GM12801 (cell line): ENCODE data around the gene MYL9.

ENCODE experiments used
- TF ChIP-seq, protein P1 (sequence below): IDR thresholded peaks from one replicate; pipeline ENCODE4 v1.5.1; 2011; ENCODE audit warnings: control low read depth; ENCODE audit not compliant: insufficient read length; ENCODE audit errors: extremely low read depth

The MYL9 gene

DNA sequence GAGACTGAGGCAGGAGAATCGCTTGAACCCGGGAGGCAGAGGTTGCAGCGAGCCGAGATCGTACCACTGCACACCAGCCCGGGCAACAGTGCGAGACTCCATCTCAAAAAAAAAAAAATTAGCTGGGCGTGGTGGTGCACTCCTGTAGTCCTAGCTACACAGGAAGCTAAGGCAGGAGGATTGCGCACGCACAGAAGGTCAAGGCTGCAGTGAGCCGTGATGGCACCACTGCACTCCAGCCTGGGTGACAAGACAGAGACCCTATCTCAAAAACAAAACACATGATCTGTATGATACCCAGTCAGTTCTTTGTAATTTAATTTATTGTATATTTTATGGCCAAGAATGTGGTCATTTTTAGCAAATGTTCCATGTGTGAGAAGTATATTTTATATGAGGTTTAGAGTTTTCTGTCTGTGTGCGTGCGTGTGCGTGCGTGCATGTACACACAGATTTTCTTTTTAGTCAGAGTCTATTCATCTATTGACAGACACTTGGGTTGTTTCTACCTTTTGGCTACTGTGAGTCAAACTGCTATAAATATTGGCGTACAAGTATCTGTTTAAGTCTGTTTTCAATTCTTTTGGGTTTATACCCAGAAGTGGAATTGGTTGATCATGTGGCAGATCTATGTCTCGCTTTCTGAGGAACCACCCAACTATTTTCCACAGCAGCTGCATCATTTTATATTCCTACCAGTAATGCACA lies 22.2 kb upstream of the MYL9 start:
- TF ChIP-seq, protein P1, sequence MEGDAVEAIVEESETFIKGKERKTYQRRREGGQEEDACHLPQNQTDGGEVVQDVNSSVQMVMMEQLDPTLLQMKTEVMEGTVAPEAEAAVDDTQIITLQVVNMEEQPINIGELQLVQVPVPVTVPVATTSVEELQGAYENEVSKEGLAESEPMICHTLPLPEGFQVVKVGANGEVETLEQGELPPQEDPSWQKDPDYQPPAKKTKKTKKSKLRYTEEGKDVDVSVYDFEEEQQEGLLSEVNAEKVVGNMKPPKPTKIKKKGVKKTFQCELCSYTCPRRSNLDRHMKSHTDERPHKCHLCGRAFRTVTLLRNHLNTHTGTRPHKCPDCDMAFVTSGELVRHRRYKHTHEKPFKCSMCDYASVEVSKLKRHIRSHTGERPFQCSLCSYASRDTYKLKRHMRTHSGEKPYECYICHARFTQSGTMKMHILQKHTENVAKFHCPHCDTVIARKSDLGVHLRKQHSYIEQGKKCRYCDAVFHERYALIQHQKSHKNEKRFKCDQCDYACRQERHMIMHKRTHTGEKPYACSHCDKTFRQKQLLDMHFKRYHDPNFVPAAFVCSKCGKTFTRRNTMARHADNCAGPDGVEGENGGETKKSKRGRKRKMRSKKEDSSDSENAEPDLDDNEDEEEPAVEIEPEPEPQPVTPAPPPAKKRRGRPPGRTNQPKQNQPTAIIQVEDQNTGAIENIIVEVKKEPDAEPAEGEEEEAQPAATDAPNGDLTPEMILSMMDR = no peak

DNA sequence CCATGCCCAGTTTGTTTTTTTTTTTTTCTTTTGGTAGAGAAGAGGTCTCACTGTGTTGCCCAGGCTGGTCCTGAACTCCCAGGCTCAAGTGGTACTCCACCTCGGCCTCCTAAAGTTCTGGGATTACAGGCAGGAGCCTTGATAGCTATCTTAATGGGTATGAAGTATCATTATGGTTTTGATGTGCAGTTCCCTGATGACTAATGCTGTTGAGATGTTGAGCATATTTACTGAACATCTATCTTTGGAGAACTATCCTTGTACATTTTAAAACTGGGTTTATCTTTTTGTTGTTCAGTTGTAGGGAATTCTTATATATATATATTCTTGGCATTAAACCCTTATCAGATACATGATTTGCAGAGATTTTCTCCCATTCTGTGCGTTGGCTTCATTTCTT lies 21.4 kb upstream of the MYL9 start:
- TF ChIP-seq, protein P1 = no peak

DNA sequence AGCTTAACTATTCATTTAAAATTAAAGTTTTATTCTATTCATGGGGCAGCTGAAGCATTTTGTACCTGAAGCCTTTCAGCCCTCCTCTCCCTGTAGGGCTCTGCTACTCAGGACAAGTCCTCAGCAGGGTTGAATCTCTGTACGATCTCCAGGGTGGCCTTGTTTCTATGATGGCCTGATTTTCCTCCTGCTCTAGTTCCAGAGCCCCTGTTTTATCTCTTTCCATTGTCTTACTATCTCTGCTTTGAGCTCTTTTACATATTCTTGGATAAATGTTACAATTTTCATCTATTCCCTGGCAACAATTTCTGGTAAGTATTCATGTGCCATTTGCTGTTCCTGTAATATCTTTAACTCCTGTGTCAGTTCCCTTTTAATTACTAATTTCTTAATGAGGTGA lies 19.8 kb upstream of the MYL9 start:
- TF ChIP-seq, protein P1 = no peak

DNA sequence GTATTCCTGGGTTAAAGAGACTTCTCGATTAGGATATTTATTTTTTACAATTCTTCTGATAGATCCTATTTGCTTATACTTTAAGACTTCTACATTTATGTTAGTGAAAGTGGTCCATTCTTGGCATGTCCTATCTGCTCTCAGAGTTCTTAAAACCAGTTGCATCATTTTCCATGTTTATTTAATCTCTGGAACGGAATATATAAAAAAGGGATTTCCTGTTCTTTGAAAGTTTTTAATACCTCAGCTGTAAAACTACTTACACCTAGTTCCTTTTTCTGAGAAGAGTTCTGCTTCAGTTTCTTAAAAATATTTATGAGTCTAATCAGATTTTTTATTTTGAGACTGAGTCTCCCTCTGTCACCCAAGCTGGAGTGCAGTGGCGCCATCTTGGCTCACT lies 18.0 kb upstream of the MYL9 start:
- TF ChIP-seq, protein P1 = no peak

DNA sequence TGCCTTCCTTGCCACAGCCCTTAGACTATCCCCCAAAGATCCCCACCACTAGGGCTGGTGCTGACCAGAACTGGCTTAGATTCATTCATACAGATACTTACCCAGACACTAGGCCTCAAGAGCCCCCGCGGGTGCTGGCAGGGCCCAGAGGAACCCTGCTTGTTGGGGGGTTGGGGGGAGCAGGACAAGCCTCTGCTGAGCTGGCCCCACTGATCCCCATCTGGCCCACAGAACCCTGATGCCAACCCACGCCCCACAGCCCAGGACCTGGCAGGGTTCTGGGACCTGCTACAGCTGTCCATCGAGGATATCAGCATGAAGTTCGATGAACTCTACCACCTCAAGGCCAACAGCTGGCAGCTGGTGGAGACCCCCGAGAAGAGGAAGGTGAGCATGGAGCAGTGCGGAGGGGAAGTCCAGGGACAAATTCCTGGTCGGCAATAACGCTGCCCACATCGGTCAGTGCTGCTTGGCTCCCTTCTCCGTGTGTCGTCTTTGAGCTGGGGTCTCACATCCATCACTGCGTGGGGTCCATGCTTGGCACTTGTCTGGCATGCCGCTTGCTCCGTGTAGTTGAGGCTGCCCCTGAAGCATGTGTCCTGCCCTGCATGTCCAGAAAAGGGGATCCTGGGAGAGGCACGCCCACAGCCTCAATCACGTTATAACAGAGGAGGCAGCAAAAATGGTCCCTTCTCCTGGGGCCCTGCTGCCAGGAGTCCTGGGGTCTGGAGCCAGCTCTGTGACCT lies 15.5 kb upstream of the MYL9 start:
- TF ChIP-seq, protein P1 = no peak

DNA sequence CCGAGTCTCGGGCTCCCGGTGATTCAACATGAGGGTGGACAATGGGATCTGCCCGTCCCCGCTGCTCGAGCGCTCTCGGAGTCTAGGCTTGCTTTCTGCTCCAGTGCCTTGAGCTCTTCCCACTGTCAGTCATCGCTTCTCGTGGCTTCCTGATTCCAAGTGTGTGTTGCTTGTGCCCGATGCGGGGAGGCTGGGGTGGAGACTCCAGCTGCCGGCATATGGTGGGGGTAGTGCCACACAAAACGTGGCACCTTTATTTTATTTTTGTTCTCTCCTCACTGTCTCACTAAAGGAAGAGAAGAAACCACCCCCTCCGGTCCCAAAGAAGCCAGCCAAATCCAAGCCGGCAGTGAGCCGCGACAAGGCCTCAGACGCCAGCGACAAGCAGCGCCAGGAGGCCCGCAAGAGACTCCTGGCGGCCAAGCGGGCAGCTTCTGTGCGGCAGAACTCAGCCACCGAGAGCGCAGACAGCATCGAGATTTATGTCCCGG lies 14.8 kb upstream of the MYL9 start:
- TF ChIP-seq, protein P1 = no peak

DNA sequence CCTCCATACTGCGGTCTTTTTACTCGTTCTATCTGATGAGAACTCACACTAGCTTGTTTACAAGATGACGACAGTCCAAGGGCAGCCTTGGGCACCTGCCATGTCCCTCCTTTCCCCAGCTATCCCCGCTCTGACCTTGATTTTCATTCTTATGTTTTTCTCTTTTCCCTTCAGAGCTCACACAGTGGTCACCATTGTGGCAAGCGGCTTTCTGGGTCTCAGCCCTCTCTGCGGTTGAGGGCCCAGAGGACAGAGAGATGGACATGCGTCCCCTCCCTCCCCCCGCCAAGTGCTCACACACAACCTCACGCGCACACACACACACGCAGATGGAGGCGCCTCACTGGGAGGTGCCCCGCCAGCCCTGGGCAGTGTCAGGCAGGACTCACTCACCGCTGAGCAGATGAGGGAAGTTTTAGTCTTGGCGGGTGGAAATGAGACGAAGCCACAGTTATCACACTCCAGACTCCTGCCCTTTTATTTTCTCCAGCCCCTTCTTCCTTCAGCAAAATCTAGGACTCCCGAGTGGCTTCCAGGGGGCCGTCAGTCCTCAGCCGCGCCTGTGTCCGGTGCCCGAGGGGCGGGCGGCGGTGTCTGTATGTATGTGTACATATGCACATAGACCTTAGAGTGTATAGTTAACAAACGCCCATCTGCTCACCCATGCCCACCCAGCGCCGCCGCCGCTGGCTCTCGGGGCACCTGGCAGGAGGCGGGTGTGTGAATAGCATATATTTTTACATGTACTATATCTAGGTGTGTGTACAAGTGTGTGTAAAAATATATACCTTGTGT lies 13.8 kb upstream of the MYL9 start:
- TF ChIP-seq, protein P1 = no peak
